ENCODE data around the gene SV2C. TPM values are rescaled to one million over a fixed set of nuclear protein-coding genes. Genes with fewer than 3 reads are reported as not detected.

SV2C gene
- total and polyA plus RNA-seq, 2 of the 13 experiments (the other 11 are each of a cell fraction or from before 2014, with no cell fraction given), result not detected

DNA sequence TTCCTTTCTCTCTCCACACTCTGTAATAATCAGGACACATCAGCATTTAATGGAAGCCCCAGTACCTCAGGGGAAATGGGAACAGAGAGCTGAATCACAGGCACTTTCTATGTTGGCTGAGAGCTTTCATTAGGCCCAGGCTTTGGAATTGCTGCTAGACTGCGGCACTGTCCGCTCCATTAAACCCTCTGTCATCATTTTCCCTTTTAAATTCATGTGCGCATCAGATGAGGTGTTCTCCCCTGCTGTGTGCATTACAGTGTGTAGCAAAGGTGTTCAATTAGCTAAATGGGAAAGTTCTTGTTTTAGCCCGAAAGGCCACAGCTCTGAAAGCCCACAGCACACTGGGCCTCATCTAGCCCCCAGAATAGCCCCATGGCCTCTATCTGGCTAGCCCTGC is 133.6 kb downstream of the SV2C start:
- no peak for FAIRE-seq
- H3K27me3 ChIP-seq (ENCODE audit: control insufficient read depth in 1 of 2, insufficient read depth in 2 of 2, low read length in 2 of 2), result 0 out of 5 replicates have a peak, but pooled peaks cover 0 to 3% of the 10 kb centered on the region in 2 experiments
- H3K27ac ChIP-seq (ENCODE audit: extremely low read length, insufficient read depth, low read length), result no peak overlapping the region
- no peak overlapping the region for H3K4me2 ChIP-seq (ENCODE audit: low read depth, low read length)
- no peak overlapping the region for H3K4me3 ChIP-seq (replicated peaks in 1 of 3; ENCODE audit: insufficient read depth in 1 of 3, low read depth in 2 of 3, low read length in 3 of 3)
- no TSS peak for BruUV-seq (replicated peaks)
- POLR2A ChIA-PET, result no interaction called here
- in situ Hi-C loops (cut with HindIII; ENCODE audit: extremely low pct_ligation_motif_present, low pct_unique_long_range_greater_than_20kb), result no loop called here
- H2AFZ ChIP-seq (ENCODE audit: low read length), result no peak overlapping the region
- H4K20me1 ChIP-seq (ENCODE audit: insufficient read depth, low read length), result no peaks in the 10 kb centered on the region
- CTCF ChIA-PET (ENCODE audit: low intra/inter-chr PET ratio, low total read pairs), result no interaction called here
- H3K9ac ChIP-seq (ENCODE audit: insufficient read depth, low read depth, low read length), result no peak overlapping the region
- H3K36me3 ChIP-seq (replicated peaks in 1 of 2; ENCODE audit: control insufficient read depth in 1 of 2, insufficient read depth in 2 of 2, low read length in 2 of 2), result no peaks in the 10 kb centered on the region
- no peaks in the 10 kb centered on the region for H3K4me1 ChIP-seq (ENCODE audit: insufficient read depth, low read length)
- DNase-seq (ENCODE audit: low spot score), result no peak
- TF ChIP-seq CCDC6 (CRISPR knock-in tag; IDR thresholded peaks at IDR 0.05) (no peak), ZXDC (CRISPR knock-in tag; IDR thresholded peaks at IDR 0.05) (no peak), SYNCRIP (IDR thresholded peaks at IDR 0.05; ENCODE audit: insufficient read depth, low read depth, low read length) (no peak), TFDP2 (CRISPR knock-in tag; IDR thresholded peaks at IDR 0.05) (no peak), NBN (conservative IDR thresholded peaks at IDR 0.05) (no peak), MTA1 (CRISPR knock-in tag; IDR thresholded peaks at IDR 0.05; ENCODE audit: borderline replicate concordance) (no peak)
- no peaks in the 10 kb centered on the region for H3K79me2 ChIP-seq (ENCODE audit: insufficient read depth, low read length)
- 71% methylated on average over 3 of the region's 4 CpGs for WGBS (ENCODE audit: low lambda C conversion rate)
- intact Hi-C loops (cut with micrococcal nuclease; ENCODE audit: unreplicated experiment), result no loop called here
- no peak for ATAC-seq
- no peaks in the 10 kb centered on the region for H3K9me3 ChIP-seq (ENCODE audit: low read length)
